BJ (cell line): ENCODE data around the gene SLC30A1. TPM values are rescaled to one million over a fixed set of nuclear protein-coding genes. Genes with fewer than 3 reads are reported as not detected.
"Not testable (repeated sequence)": the region's sequence is repeated elsewhere in the genome, so short reads cannot be mapped to it uniquely, and the experiment has no call there.

Experiments
- CTCF ChIA-PET: fragments of 350-600 bp; formaldehyde crosslinking; extraction: SDS; loops from one replicate; lab custom pipeline; 2021; ENCODE audit warnings: antibody characterized with exemption, inconsistent platforms; lab: Yijun Ruan, JAX
- POLR2A ChIA-PET: fragments of 300-600 bp; sonication (Branson Sonifier 250); formaldehyde crosslinking; extraction: SDS; loops from one replicate; lab custom pipeline; 2021; ENCODE audit warnings: antibody characterized with exemption; lab: Charles Lee
- DNase-seq: peaks from one replicate; pipeline ENCODE4 v3.0.0-alpha.2; 2011; ENCODE audit warnings: low read depth
- H3K27me3 ChIP-seq: 2 replicates; pipeline ENCODE4 v1.6.0; 2011; ENCODE audit warnings: low read length; ENCODE audit not compliant: control insufficient read depth, insufficient read depth
- H3K36me3 ChIP-seq: 2 replicates; pipeline ENCODE4 v1.5.1; 2011; ENCODE audit warnings: low read length; ENCODE audit not compliant: control insufficient read depth, insufficient read depth
- H3K4me3 ChIP-seq: 2 replicates; pipeline ENCODE4 v1.5.1; 2011; ENCODE audit warnings: low read depth, mild to moderate bottlenecking, control low read depth, low read length
- CTCF ChIP-seq: IDR thresholded peaks from 2 replicates; pipeline ENCODE4 v1.5.1; 2011; ENCODE audit warnings: low read depth, mild to moderate bottlenecking, control low read depth, inconsistent platforms, low read length, moderate library complexity; ENCODE audit not compliant: insufficient read depth
- polyA plus RNA-seq: library from polyadenylated mRNA; depleted of rRNA; stranded (reverse); fragments of >200 nt; gene quantifications from 2 replicates; pipeline ENCODE4 v1.2.3, GENCODE V29; 2011

The SLC30A1 gene
- polyA plus RNA-seq, 1 experiment = 5.8 TPM

DNA sequence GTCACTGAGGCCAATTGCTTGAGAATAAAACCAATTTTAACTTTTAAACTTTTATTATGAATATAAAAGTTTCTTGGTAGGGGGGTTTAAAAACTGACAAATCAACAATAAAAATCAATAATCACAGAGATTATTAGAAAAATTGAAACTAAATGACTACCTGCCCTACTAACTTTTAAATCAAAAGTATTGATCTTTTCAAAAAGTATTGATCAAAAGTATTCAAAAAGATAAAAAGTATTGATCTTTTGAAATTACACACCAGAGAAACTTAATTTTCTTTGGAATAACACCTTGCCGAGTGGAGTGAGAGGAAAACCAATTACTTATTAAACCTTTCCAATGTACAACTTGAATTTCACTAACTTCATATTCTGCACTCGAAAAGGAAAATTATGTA is 2.2 kb downstream of the SLC30A1 start:
- Histone ChIP-seq H3K27me3 (no peaks in the 10 kb centered on the region), H3K4me3 (peak overlapping the region; percentile 78), H3K36me3 (peaks cover 2% of the 10 kb centered on the region)
- no peak for TF ChIP-seq CTCF
- no peak for DNase-seq
- ChIA-PET POLR2A (no interaction called here), CTCF (interaction anchor here (0.8 to 1.7 kb wide), 7 partner anchors 46 to 78 kb away, joined by 3 to 21 read pairs (median 4); no protein-coding TSS in a partner anchor)

DNA sequence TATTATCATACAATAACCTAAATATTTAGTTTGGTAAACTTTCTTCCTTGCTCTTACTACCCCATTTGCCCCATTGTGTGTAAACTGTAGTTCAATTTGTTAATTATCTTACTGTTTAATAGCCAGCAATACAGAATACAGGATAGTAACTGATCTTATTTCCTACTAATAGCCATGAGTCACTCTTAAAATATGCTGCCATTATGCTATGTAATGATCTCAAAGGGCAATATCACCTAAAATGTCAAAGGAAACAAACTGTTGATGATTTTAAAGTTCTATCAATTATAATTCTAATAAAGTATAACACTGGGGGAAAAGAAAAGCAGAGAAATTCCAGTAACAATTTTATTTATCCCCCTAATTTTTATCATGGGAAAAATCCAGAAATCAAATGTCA is 4.3 kb downstream of the SLC30A1 start:
- no peak for TF ChIP-seq CTCF
- CTCF ChIA-PET = interaction anchor here (1.7 kb wide), 1 partner anchor 80 kb away, joined by 3 read pairs; no protein-coding TSS in a partner anchor
- POLR2A ChIA-PET = no interaction called here
- H3K36me3 ChIP-seq = peaks cover 2% of the 10 kb centered on the region
- H3K4me3 ChIP-seq = no peak overlapping the region
- no peaks in the 10 kb centered on the region for H3K27me3 ChIP-seq
- no peak for DNase-seq

GRCh38 chr1:211571998-211572397 is 7.0 kb downstream of the SLC30A1 start:
- no peak for TF ChIP-seq CTCF
- DNase-seq = no peak
- 0 out of 2 replicates have a peak, but pooled peaks cover 2% of the 10 kb centered on the region for H3K27me3 ChIP-seq
- no peak overlapping the region for H3K4me3 ChIP-seq
- CTCF ChIA-PET = no interaction called here
- peaks cover 2% of the 10 kb centered on the region for H3K36me3 ChIP-seq
- POLR2A ChIA-PET = no interaction called here

DNA sequence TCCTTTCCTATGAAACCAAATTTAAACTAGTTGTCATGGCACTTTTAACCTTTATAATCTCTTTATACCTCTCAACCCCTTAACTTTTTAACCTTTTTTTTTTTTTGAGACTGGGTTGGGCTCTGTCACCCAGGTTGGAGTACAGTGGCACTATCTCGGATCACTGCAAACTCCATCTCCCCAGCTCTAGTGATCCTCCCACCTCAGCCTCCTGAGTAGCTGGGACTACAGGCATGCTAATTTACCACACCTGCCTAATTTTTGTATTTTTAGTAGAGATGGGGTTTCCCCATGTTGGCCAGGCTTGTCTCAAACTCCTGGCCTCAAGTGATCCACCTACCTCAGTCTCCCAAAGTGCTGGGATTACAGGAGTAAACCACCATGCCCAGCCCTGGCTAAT is 8.6 kb downstream of the SLC30A1 start:
- H3K27me3 ChIP-seq, DNase-seq, H3K36me3 ChIP-seq, H3K4me3 ChIP-seq: not testable (repeated sequence)
- CTCF ChIA-PET = interaction anchor here (0.9 kb wide), 1 partner anchor 26 kb away, joined by 5 read pairs; no protein-coding TSS in a partner anchor
- POLR2A ChIA-PET = interaction anchor here (0.6 kb wide), 1 partner anchor 10 kb away, joined by 3 read pairs; no protein-coding TSS in a partner anchor

GRCh38 chr1:211566431-211567025 is 12.4 kb downstream of the SLC30A1 start:
- POLR2A ChIA-PET = no interaction called here
- CTCF ChIA-PET = interaction anchor here (0.9 kb wide), 1 partner anchor 88 kb away, joined by 3 read pairs; no protein-coding TSS in a partner anchor
- no peak for TF ChIP-seq CTCF

More at GRCh38 chr1:211566431-211567025, 12.4 kb downstream of the SLC30A1 start:
- no peak for DNase-seq
- H3K27me3 ChIP-seq = 0 out of 2 replicates have a peak, but pooled peaks cover 2% of the 10 kb centered on the region
- no peak overlapping the region for H3K4me3 ChIP-seq
- no peaks in the 10 kb centered on the region for H3K36me3 ChIP-seq
